ENCODE results near the gene ATRIP. TPM values are rescaled to one million over a fixed set of nuclear protein-coding genes. Genes with fewer than 3 reads are reported as not detected.

The ATRIP gene
- total and polyA plus RNA-seq, 10 of the 15 experiments (the other 5 are each of a cell fraction or from before 2014, with no cell fraction given), result 1.4 to 16.0 (median 10.1) TPM

- no peak overlapping the region for H3K9ac ChIP-seq (ENCODE audit: control insufficient read depth, insufficient read depth, low read length)
- FAIRE-seq, result no peak
- POLR2A ChIA-PET, result interaction anchor here (0.5 kb wide), 1 partner anchor 1447 kb away, joined by 4 read pairs; no protein-coding TSS in a partner anchor
These were observed 15.8 kb upstream of the ATRIP start for GRCh38 chr3:48430708-48431101.

More at GRCh38 chr3:48430708-48431101, 15.8 kb upstream of the ATRIP start:
- intact Hi-C loops (cut with micrococcal nuclease; ENCODE audit: unreplicated experiment), result no loop called here
- Histone ChIP-seq H3K4me1 (ENCODE audit: control insufficient read depth, insufficient read depth, low read length) (peaks cover 27% of the 10 kb centered on the region), H4K20me1 (ENCODE audit: control insufficient read depth, insufficient read depth) (no peaks in the 10 kb centered on the region), H3K79me2 (ENCODE audit: control insufficient read depth, insufficient read depth, low read length) (no peaks in the 10 kb centered on the region), H2AFZ (ENCODE audit: control insufficient read depth, low read depth, low read length) (no peak overlapping the region), H3K4me3 (no peak overlapping the region), H3K9me3 (replicated peaks; ENCODE audit: control insufficient read depth, insufficient read depth, low read length) (no peaks in the 10 kb centered on the region), H3K27ac (ENCODE audit: control insufficient read depth, insufficient read depth) (no peak overlapping the region), H3K4me2 (ENCODE audit: control insufficient read depth, insufficient read depth) (no peak overlapping the region), H3K27me3 (replicated peaks in 1 of 2; ENCODE audit: control insufficient read depth in 2 of 2, insufficient read depth in 2 of 2, low read length in 1 of 2) (no peaks in the 10 kb centered on the region), H3K36me3 (ENCODE audit: control insufficient read depth in 2 of 2, insufficient read depth in 2 of 2, low read length in 1 of 2) (peaks cover 2 to 16% of the 10 kb centered on the region in 2 experiments; a peak in 2 of 4 replicates)
- ChIA-PET SMC1A (ENCODE audit: uncharacterized antibody, unreplicated experiment) (interaction anchor here (1.2 to 11.5 kb wide), 2 partner anchors 24 to 29 kb away, joined by 4 to 287 read pairs; no protein-coding TSS in a partner anchor), RAD21 (ENCODE audit: unreplicated experiment) (no interaction called here), CTCF (interaction anchor here (0.7 to 12.5 kb wide), 3 partner anchors 9 to 119 kb away, joined by 3 to 757 read pairs (median 3); partner anchors contain the start of genes CCDC51 and TMA7)
- 100% methylated on average over 1 of the region's 1 CpG for WGBS (ENCODE audit: insufficient coverage, insufficient replicate concordance, low lambda C conversion rate, missing lambda C conversion rate)
- in situ Hi-C loops (cut with MboI), result no loop called here
- no peak for ATAC-seq
- no peak for DNase-seq (ENCODE audit: low read depth, low spot score)
- no TSS peak for BruUV-seq (replicated peaks)
- TF ChIP-seq ZNF207 (IDR thresholded peaks at IDR 0.05; ENCODE audit: borderline replicate concordance) (no peak), GABPA (IDR thresholded peaks at IDR 0.05; ENCODE audit: low read depth) (no peak), RCOR1 (conservative IDR thresholded peaks at IDR 0.05; ENCODE audit: low read depth, low read length) (no peak), CEBPZ (IDR thresholded peaks at IDR 0.05; ENCODE audit: low read depth, low read length) (no peak), IRF4 (IDR thresholded peaks at IDR 0.05; ENCODE audit: low read depth, low read length) (no peak), BCL11A (IDR thresholded peaks at IDR 0.05; ENCODE audit: low read depth, low read length) (no peak), JUND (IDR thresholded peaks at IDR 0.05; ENCODE audit: low read depth, low read length) (no peak), ATF3 (IDR thresholded peaks at IDR 0.05; ENCODE audit: borderline replicate concordance, extremely low read depth, low read depth, low read length) (no peak), ETV6 (conservative IDR thresholded peaks at IDR 0.05 in 1 of 2, IDR thresholded peaks at IDR 0.05 in 1 of 2; ENCODE audit: borderline replicate concordance in 1 of 2, low read depth in 1 of 2) (no peak), RB1 (IDR thresholded peaks at IDR 0.05; ENCODE audit: borderline replicate concordance) (no peak)
- TF ChIP-seq, protein P1, sequence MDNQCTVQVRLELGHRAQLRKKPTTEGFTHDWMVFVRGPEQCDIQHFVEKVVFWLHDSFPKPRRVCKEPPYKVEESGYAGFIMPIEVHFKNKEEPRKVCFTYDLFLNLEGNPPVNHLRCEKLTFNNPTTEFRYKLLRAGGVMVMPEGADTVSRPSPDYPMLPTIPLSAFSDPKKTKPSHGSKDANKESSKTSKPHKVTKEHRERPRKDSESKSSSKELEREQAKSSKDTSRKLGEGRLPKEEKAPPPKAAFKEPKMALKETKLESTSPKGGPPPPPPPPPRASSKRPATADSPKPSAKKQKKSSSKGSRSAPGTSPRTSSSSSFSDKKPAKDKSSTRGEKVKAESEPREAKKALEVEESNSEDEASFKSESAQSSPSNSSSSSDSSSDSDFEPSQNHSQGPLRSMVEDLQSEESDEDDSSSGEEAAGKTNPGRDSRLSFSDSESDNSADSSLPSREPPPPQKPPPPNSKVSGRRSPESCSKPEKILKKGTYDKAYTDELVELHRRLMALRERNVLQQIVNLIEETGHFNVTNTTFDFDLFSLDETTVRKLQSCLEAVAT (IDR thresholded peaks at IDR 0.05), result no peak

Data from GM12878 (cell line).